Measurements from ENCODE around the gene SNCAIP. TPM values are rescaled to one million over a fixed set of nuclear protein-coding genes. Genes with fewer than 3 reads are reported as not detected.

SNCAIP gene
- total RNA-seq, 2 experiments from 2014 or later = not detected

DNA sequence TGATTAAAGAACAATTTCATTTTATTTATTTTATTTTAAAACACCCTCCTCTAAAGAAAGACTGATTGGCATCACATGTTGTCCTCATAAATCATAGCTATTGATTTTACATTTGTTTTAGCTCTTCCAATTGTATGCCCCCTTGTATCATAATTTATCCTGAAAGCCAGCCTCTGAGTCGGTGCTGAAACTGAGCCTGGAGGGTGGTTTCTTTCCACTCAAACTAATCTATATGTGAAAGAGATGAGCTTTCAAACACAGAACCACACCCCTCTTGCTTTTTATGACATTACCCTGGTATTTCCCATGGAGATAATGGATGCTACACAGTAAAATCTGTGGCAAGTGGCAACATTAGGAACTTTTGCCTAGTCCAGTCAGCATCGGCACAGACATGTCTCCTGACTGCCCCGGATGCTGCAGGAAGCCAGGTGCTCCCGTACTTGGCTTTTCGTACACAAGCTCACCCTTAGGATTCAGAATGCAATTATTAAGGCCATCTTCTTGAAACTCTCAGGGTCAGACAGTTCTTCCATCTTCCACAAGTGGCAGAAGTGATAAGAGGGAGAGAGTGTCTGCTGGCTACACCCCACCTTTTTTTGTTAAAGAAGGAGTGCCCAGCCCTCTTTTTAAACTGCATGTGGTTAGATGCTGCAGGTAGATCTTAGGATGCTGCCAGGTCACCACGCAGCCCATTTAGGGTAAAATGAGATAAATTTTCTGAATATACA lies 91.1 kb downstream of the SNCAIP start:
- Mint-ChIP-seq H3K36me3 (ENCODE audit: low read depth) (no peaks in the 10 kb centered on the region), H3K27me3 (no peaks in the 10 kb centered on the region), H3K4me3 (no peak overlapping the region), H3K27ac (no peak overlapping the region), H3K4me1 (no peaks in the 10 kb centered on the region), H3K9me3 (no peaks in the 10 kb centered on the region)
- no peak for DNase-seq
- ChIA-PET CTCF (no interaction called here), POLR2A (no interaction called here)

DNA sequence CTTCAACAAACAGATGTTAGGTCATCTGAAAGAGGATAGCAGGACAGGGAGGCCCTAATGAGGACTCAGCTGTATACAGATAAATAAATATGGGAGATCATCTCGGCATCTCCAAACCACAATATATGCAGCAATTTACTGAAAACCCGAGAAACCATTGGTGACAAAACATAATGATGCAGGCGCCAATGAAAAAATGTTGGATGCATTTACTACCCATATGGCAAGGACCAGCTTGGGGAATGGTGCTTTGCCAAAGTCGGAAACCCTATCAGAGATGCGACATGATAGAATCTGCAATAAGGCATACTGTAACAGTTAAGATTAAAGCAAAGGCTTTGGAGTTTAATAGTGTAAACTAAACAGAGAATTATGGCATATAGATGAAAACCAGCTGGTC lies 92.0 kb downstream of the SNCAIP start:
- Mint-ChIP-seq H3K27me3 (no peaks in the 10 kb centered on the region), H3K4me3 (no peak overlapping the region), H3K4me1 (no peaks in the 10 kb centered on the region), H3K27ac (no peak overlapping the region), H3K36me3 (ENCODE audit: low read depth) (no peaks in the 10 kb centered on the region), H3K9me3 (no peaks in the 10 kb centered on the region)
- DNase-seq = no peak
- POLR2A ChIA-PET = no interaction called here
- CTCF ChIA-PET = no interaction called here

DNA sequence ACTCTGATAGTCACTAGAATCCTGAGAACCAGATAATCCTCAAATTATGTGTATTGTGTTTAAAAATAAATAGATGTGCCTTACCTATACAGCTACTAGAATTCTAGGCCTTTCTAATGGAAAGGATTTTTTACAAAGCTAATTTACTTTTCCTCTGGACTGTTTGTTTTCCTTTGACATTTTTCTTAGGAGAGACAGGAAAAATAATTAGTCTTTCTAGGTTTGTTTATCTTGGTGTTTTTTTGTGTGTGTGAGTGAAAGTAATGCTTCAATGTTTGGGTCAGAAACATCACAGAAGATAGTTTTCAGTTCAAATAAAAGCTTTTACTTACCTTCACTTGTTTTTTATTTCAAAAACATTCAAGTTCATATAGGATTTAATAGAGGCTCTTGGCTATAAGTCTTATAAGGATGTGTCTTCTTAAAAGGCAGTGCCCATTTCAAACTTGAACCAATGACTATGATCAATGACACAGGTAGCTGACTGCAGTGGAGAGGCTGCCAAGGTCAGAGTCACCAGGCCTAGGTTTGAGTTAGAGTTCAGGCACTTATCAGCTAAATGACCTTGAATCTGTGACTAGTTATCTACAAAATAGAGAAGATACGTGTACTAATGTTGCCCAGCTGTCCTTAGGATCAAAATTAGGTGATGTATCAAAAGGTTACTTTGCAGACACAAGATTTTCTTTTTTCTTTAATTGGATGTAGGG lies 92.8 kb downstream of the SNCAIP start:
- POLR2A ChIA-PET = no interaction called here
- DNase-seq = no peak
- H3K4me3 Mint-ChIP-seq = no peak overlapping the region
- no peaks in the 10 kb centered on the region for H3K4me1 Mint-ChIP-seq
- no peaks in the 10 kb centered on the region for H3K36me3 Mint-ChIP-seq (ENCODE audit: low read depth)
- H3K27ac Mint-ChIP-seq = no peak overlapping the region
- no peaks in the 10 kb centered on the region for H3K27me3 Mint-ChIP-seq
- no peaks in the 10 kb centered on the region for H3K9me3 Mint-ChIP-seq
- CTCF ChIA-PET = no interaction called here

DNA sequence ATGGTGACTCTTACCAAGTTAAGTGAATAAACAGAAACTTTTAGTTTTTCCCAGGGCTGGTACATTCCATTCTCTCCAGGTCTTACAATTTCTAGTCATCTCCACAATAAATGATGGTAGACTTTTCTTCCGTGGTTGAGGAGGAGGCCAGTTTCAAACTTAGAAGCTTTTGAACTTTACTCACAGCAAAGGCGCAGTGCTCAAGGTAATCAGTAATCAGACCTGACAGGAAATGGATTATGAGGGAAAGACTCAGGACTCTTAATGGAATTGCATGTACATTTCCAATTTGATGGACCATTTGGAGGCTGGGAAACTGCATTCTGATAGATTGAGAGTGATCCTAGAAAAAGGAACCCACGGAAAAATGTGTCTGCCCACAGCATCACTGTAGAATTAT lies 93.7 kb downstream of the SNCAIP start:
- Mint-ChIP-seq H3K4me1 (no peaks in the 10 kb centered on the region), H3K27ac (no peak overlapping the region), H3K9me3 (no peaks in the 10 kb centered on the region), H3K36me3 (ENCODE audit: low read depth) (no peaks in the 10 kb centered on the region), H3K27me3 (no peaks in the 10 kb centered on the region), H3K4me3 (no peak overlapping the region)
- ChIA-PET CTCF (no interaction called here), POLR2A (no interaction called here)
- DNase-seq = no peak

DNA sequence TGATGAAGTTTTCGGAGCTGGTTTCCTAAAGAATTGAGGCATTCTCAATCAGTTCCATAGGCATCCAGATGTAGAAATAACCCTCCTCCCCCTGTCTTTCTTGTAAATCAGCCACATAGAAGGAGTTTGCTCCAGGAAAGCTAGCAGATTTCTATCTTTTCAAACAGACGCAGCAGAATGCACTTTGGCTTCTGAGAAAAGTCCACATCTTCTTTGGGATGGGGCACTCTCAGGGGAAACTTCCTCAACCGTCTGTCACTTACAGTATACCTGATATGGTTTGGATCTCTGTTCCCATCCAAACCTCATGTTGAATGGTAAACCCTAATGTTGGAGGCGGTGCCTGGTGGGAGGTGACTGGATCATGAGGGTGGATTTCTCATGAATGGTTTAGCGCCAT lies 94.1 kb downstream of the SNCAIP start:
- ChIA-PET POLR2A (no interaction called here), CTCF (no interaction called here)
- no peaks in the 10 kb centered on the region for H3K27me3 Mint-ChIP-seq
- no peak for DNase-seq
- H3K27ac Mint-ChIP-seq = no peak overlapping the region
- no peak overlapping the region for H3K4me3 Mint-ChIP-seq
- H3K36me3 Mint-ChIP-seq (ENCODE audit: low read depth) = no peaks in the 10 kb centered on the region
- H3K9me3 Mint-ChIP-seq = no peaks in the 10 kb centered on the region
- no peaks in the 10 kb centered on the region for H3K4me1 Mint-ChIP-seq

DNA sequence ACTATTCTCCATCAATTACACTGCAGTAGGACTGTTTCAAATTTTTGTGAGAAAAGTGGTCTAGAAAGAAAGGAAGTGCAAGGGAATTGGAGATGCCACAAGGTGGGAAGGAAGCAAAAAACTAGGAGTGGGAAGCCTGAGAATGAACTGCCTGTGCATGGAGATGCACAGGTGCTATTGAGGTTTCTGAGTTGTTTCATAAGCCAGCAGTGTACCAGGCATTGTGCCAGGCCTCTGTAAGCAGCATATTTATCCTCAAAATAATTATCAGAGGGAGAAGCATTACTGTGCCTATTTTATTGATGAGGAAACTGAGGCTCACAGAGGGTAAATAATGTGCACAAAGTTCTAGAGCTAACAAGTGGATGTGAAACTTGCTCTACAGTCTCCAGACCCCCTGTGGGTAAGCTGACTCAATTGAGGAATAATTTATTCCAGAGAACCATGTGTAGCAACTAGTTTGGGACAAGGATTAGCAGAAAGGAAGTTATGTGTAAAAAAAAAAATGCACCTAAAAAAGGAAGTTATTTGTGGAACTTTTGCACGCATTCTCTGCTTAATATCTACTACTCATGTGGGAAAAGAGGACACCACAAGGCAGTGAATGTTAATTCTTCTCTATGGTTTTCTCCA lies 96.7 kb downstream of the SNCAIP start:
- CTCF ChIA-PET = no interaction called here
- no peak for DNase-seq
- H3K9me3 Mint-ChIP-seq = no peaks in the 10 kb centered on the region
- POLR2A ChIA-PET = no interaction called here
- H3K36me3 Mint-ChIP-seq (ENCODE audit: low read depth) = no peaks in the 10 kb centered on the region
- no peak overlapping the region for H3K4me3 Mint-ChIP-seq
- no peaks in the 10 kb centered on the region for H3K27me3 Mint-ChIP-seq
- H3K27ac Mint-ChIP-seq = no peak overlapping the region
- no peaks in the 10 kb centered on the region for H3K4me1 Mint-ChIP-seq

DNA sequence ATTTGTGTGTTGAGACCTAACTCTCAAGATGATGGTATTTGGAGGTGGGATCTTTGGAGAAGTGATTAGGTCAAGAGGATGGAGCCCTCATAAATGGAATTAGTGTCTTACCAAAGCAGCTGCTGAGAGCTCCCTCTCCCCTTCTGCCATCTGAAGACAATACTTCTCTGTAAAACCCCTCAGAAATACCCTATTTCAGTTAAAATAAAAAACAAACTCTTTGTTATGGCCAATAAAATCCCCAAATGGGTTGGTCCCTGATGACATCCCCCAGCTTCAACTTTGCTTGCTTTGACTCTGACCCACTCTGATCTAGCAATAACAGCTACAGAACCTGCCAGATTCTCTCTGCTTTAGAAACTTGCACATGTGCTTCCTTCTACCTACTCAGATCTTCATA lies 100.9 kb downstream of the SNCAIP start:
- no peaks in the 10 kb centered on the region for H3K27me3 Mint-ChIP-seq
- H3K4me3 Mint-ChIP-seq = no peak overlapping the region
- H3K36me3 Mint-ChIP-seq (ENCODE audit: low read depth) = no peaks in the 10 kb centered on the region
- no peak overlapping the region for H3K27ac Mint-ChIP-seq
- no peaks in the 10 kb centered on the region for H3K9me3 Mint-ChIP-seq
- DNase-seq = no peak
- CTCF ChIA-PET = no interaction called here
- POLR2A ChIA-PET = no interaction called here
- no peaks in the 10 kb centered on the region for H3K4me1 Mint-ChIP-seq

DNA sequence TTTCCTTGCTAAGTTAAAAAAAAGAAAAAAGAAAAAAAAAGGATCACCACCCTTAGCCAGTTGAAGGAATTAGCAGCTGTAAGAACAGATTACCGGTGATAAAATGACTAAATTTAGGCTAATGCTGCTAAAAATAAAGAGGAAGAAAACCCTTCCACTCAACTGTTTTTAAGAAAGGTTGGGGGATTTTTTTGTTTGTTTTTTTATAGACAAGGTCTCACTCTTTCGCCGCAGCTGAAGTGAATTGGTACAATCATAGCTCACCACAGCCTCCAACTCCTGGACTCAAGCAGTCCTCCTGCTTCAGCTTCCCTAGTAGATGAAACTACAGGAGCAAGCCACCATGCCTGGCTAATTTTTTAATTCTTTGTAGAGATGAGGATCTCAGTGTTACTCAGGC lies 101.7 kb downstream of the SNCAIP start:
- Mint-ChIP-seq H3K27me3 (no peaks in the 10 kb centered on the region), H3K36me3 (ENCODE audit: low read depth) (no peaks in the 10 kb centered on the region), H3K27ac (no peak overlapping the region), H3K4me1 (no peaks in the 10 kb centered on the region), H3K9me3 (no peaks in the 10 kb centered on the region), H3K4me3 (no peak overlapping the region)
- ChIA-PET POLR2A (no interaction called here), CTCF (no interaction called here)
- DNase-seq = no peak

DNA sequence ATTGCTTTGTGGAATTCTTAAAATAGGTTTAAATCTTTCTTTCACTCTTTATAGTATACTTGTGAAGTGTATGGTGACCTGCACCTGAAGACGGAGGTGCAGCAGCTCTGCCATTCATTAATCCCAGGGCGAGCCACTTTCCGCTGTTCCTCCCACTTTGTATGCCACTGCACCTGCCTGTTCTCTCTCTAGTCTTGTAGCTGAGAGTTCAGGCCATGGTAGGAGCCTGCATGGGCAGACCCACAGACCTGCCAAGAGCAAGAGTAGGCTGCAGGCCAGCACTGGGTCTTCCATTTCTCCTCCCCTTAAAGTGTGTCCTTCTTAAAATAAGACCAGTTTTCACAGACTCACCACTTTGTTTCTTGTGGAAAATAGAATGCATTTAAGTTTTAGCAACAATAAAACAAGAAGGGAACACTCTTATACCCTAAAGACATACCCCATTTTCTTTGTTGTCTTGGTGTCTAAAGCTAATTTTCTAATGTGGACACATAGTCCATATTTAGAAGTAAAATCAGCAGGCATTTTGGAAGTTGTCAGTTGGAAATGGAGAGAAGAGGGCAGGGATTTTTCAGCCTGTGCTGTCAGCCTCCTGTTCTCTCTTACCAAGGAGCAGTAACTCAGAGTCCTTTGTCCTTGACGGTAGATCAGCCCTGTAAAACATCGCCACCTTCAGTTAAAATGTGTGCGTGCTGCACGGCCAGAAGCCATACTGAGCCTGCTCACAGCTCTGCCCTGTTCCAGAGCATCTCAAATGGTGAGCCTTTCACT lies 103.2 kb downstream of the SNCAIP start:
- ChIA-PET CTCF (no interaction called here), POLR2A (no interaction called here)
- Mint-ChIP-seq H3K27me3 (no peaks in the 10 kb centered on the region), H3K27ac (no peak overlapping the region), H3K4me1 (no peaks in the 10 kb centered on the region), H3K36me3 (ENCODE audit: low read depth) (no peaks in the 10 kb centered on the region), H3K9me3 (no peaks in the 10 kb centered on the region), H3K4me3 (no peak overlapping the region)
- no peak for DNase-seq

DNA sequence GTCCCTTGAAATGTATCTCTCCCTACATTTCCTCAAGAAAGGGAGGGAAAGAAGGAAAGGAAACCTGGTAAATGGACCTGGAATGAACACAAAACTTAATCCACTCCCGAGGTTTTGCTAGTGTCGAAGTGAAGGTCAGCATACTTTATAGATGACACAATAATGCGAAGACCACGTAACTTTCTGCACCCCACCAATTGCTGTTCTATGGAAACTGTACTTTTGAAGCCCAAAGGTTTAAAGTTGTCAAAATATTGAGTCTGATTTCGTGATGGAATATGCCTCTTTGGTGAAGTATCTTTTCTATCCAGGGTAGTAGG lies 103.7 kb downstream of the SNCAIP start:
- Mint-ChIP-seq H3K27ac (no peak overlapping the region), H3K9me3 (no peaks in the 10 kb centered on the region), H3K27me3 (no peaks in the 10 kb centered on the region), H3K4me1 (no peaks in the 10 kb centered on the region), H3K36me3 (ENCODE audit: low read depth) (no peaks in the 10 kb centered on the region), H3K4me3 (no peak overlapping the region)
- no peak for DNase-seq
- POLR2A ChIA-PET = no interaction called here
- CTCF ChIA-PET = no interaction called here

DNA sequence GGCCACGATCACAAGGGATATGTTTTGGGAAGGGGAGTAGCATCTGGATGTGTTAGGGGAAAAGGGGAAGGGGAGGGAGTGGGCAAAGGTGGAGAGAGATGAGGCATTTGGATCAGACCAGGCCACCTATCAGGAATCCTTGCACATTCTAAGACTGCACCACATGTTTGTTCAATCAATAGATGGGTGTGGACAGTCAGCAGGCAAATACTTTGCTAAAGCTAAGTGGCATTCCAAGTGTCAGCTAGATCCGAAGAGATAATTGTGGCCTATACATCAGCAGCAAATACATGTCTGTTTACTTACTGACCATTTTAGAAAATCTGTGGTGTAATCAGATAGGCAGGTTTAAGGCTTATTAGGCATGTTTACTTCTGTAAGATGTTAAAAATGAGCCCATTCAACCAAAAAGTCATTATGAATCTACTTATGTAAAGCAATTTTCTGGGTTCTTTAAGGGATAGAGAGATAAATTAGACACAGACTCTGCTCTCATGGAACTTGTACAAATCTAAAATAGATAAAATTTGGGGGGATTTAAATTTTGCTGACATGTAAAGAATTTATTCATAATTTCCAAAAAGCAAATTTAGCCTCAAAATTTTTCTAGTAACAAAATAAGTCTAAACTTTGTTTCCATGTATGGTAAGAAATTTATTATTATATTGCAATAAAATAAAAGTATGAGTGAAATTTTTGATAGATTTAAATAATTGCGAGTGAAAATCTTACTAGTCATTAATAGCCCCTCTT lies 107.3 kb downstream of the SNCAIP start:
- POLR2A ChIA-PET = no interaction called here
- no peak for DNase-seq
- Mint-ChIP-seq H3K36me3 (ENCODE audit: low read depth) (no peaks in the 10 kb centered on the region), H3K27me3 (no peaks in the 10 kb centered on the region), H3K4me3 (no peak overlapping the region), H3K27ac (no peak overlapping the region), H3K9me3 (no peaks in the 10 kb centered on the region), H3K4me1 (no peaks in the 10 kb centered on the region)
- CTCF ChIA-PET = no interaction called here

DNA sequence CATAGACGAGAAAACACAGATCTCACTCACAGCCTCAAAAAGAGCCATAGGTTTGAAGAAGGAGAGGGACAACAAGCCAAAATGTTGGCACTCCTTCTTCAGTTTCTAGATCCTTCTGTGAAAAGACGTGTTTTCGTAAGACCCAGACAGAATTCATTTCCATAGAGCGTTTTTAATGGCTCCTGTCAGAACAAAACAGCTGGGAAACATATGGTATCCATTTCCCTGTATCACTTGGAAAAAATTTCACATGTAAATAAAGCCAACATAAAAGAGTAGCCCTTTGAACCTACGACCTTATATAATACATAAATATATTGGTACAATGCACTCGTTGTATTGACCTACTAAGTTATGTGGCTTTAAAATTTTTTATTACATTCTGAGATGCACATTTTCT lies 108.1 kb downstream of the SNCAIP start:
- H3K9me3 Mint-ChIP-seq = no peaks in the 10 kb centered on the region
- H3K27ac Mint-ChIP-seq = no peak overlapping the region
- H3K4me1 Mint-ChIP-seq = no peaks in the 10 kb centered on the region
- no peak for DNase-seq
- no peaks in the 10 kb centered on the region for H3K27me3 Mint-ChIP-seq
- no peak overlapping the region for H3K4me3 Mint-ChIP-seq
- CTCF ChIA-PET = no interaction called here
- no peaks in the 10 kb centered on the region for H3K36me3 Mint-ChIP-seq (ENCODE audit: low read depth)
- POLR2A ChIA-PET = no interaction called here

DNA sequence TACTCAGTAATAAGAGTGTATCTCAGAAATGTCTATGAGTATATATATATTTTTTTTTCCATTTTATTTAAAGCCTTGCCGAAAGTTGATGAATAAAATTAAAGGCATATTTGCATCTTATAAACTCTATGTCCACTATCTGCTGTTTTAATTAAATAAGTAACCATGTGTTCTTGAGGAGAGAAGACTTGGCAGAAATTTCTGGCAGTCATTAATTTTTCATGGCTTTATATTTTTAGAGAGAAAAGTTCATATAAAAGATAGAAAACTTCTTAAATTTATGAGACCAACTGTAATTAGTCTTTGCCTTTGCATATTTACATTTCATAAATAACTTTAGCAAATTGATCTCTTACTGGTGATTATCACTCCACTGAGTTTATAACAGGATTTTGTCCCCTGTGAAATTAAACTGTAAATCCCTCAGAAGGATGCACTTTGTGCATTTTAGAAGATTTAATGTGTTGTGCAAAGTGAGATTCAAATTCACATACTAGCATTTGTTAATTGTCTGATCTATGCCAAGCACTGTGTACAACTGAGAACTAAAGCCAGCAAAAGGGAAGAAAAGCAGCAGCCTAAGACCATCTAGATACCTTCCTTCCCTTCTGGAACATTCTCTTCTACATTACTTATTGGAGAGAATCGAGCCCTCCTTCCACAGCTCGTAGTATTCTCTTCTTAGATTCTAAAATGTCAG lies 108.7 kb downstream of the SNCAIP start:
- Mint-ChIP-seq H3K27ac (no peak overlapping the region), H3K36me3 (ENCODE audit: low read depth) (no peaks in the 10 kb centered on the region), H3K4me3 (no peak overlapping the region), H3K27me3 (no peaks in the 10 kb centered on the region), H3K9me3 (no peaks in the 10 kb centered on the region), H3K4me1 (no peaks in the 10 kb centered on the region)
- CTCF ChIA-PET = no interaction called here
- POLR2A ChIA-PET = no interaction called here
- no peak for DNase-seq

Data from activated CD4-positive, alpha-beta memory T cell treated with anti-CD3 and anti-CD28 coated beads, Interleukin-2, amount 10 ng/mL, durations not matched to agents 7 days and 5 days (primary cell).